ENCODE results near the gene PTPRM.

DNA sequence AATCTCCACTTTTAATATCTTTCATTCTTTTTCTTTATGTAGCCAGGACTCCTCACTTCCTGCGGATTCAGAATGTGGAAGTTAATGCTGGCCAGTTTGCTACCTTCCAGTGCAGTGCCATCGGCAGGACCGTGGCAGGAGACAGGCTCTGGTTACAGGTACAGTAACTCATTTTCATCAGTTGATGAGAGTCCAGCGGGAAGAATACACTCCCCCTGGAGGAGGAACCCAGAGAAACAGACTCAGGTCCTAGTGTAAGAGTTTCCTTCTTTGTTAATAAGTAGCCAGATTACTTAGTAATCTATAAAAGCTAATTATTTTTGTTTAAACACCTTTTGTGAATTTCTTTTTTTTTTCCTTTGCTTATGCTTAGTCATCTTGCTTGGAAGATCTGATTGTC, 359.4 kb downstream of the PTPRM start:
- TF ChIP-seq ZNF274 (IDR thresholded peaks at IDR 0.05; ENCODE audit: low read depth, low read length) (no peak), YY1 (IDR thresholded peaks at IDR 0.05; ENCODE audit: insufficient read depth, insufficient read length) (no peak)
